CD4-positive, CD25-positive, alpha-beta regulatory T cell (primary cell): ENCODE data around the gene DOCK3. TPM values are rescaled to one million over a fixed set of nuclear protein-coding genes. Genes with fewer than 3 reads are reported as not detected.
A peak's percentile ranks its signal among the peaks of the same experiment; 100 is the strongest.

Source experiments
- ATAC-seq, 2 donors: fragments of 150-1000 bp; cut with Tn5 transposase; one replicate each; pipeline ENCODE4 v1.10.0; 2021; ENCODE audit warnings: low read depth in 2 of 2, moderate number of reproducible peaks in 2 of 2, moderate library complexity in 1 of 2
- DNase-seq, 3 donors: peaks; one replicate each; pipeline versions ENCODE4 v3.0.0 to v3.0.0-alpha.2; 2012 to 2022; ENCODE audit warnings: mixed read lengths in 1 of 3
- H3K27ac ChIP-seq: one replicate; pipeline ENCODE4 v1.7.0; 2013; ENCODE audit warnings: mild to moderate bottlenecking, low read length; ENCODE audit not compliant: insufficient read depth, poor library complexity, severe bottlenecking
- H3K27me3 ChIP-seq: one replicate; pipeline ENCODE4 v1.7.0; 2013; ENCODE audit warnings: low read length; ENCODE audit not compliant: control insufficient read depth, insufficient read depth
- H3K36me3 ChIP-seq: one replicate; pipeline ENCODE4 v1.7.0; 2013; ENCODE audit warnings: mild to moderate bottlenecking, low read length, moderate library complexity; ENCODE audit not compliant: control insufficient read depth, insufficient read depth
- H3K4me1 ChIP-seq: 2 replicates; pipeline ENCODE4 v1.7.0; 2013; ENCODE audit warnings: mild to moderate bottlenecking, low read length; ENCODE audit not compliant: insufficient read depth, control insufficient read depth, poor library complexity, severe bottlenecking
- H3K4me3 ChIP-seq: one replicate; pipeline ENCODE4 v1.7.0; 2013; ENCODE audit warnings: low read depth, mild to moderate bottlenecking, low read length, moderate library complexity
- H3K9me3 ChIP-seq, 2 experiments: 1 replicate in 1 of 2; 2 replicates in 1 of 2; pipeline ENCODE4 v1.7.0; 2013; ENCODE audit warnings: low read length in 2 of 2, mild to moderate bottlenecking in 1 of 2, moderate library complexity in 1 of 2; ENCODE audit not compliant: control insufficient read depth in 2 of 2
- H3K27ac Mint-ChIP-seq, 3 donors: one replicate each; pipeline ENCODE4 v1.8.0; 2020 to 2022; ENCODE audit warnings: mild to moderate bottlenecking in 3 of 3, mixed read lengths in 3 of 3, moderate library complexity in 2 of 3
- H3K27me3 Mint-ChIP-seq: one replicate; pipeline ENCODE4 v1.8.0; 2022; ENCODE audit warnings: mild to moderate bottlenecking, mixed read lengths
- H3K36me3 Mint-ChIP-seq: one replicate; pipeline ENCODE4 v1.8.0; 2020; ENCODE audit warnings: mixed read lengths
- H3K4me1 Mint-ChIP-seq, 4 donors: one replicate each; pipeline ENCODE4 v1.8.0; 2020 to 2022; ENCODE audit warnings: mixed read lengths in 4 of 4, mild to moderate bottlenecking in 1 of 4
- H3K4me3 Mint-ChIP-seq, 4 donors: one replicate each; pipeline ENCODE4 v1.8.0; 2020 to 2022; ENCODE audit warnings: mild to moderate bottlenecking in 4 of 4, mixed read lengths in 4 of 4, moderate library complexity in 3 of 4
- H3K9me3 Mint-ChIP-seq, 7 donors: one replicate each; pipeline ENCODE4 v1.8.0; 2020 to 2022; ENCODE audit warnings: mixed read lengths in 7 of 7, mild to moderate bottlenecking in 3 of 7, moderate library complexity in 2 of 7
- polyA plus RNA-seq, 4 donors: library from polyadenylated mRNA; unstranded; fragments of 300-500 nt; fragmentation: Illumina TruSeq; gene quantifications; one replicate each; pipeline ENCODE4 v1.2.3, GENCODE V29; 2021
- total RNA-seq: library from RNA; stranded (reverse); gene quantifications from one replicate; pipeline ENCODE4 v1.2.3, GENCODE V29; 2022

Gene DOCK3, protein sequence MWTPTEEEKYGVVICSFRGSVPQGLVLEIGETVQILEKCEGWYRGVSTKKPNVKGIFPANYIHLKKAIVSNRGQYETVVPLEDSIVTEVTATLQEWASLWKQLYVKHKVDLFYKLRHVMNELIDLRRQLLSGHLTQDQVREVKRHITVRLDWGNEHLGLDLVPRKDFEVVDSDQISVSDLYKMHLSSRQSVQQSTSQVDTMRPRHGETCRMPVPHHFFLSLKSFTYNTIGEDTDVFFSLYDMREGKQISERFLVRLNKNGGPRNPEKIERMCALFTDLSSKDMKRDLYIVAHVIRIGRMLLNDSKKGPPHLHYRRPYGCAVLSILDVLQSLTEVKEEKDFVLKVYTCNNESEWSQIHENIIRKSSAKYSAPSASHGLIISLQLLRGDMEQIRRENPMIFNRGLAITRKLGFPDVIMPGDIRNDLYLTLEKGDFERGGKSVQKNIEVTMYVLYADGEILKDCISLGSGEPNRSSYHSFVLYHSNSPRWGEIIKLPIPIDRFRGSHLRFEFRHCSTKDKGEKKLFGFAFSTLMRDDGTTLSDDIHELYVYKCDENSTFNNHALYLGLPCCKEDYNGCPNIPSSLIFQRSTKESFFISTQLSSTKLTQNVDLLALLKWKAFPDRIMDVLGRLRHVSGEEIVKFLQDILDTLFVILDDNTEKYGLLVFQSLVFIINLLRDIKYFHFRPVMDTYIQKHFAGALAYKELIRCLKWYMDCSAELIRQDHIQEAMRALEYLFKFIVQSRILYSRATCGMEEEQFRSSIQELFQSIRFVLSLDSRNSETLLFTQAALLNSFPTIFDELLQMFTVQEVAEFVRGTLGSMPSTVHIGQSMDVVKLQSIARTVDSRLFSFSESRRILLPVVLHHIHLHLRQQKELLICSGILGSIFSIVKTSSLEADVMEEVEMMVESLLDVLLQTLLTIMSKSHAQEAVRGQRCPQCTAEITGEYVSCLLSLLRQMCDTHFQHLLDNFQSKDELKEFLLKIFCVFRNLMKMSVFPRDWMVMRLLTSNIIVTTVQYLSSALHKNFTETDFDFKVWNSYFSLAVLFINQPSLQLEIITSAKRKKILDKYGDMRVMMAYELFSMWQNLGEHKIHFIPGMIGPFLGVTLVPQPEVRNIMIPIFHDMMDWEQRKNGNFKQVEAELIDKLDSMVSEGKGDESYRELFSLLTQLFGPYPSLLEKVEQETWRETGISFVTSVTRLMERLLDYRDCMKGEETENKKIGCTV (N-terminal part only)
- total RNA-seq, result 0.35 TPM
- under 1 TPM; 0.03 to 0.09 (median 0.07) TPM for polyA plus RNA-seq

GRCh38 chr3:50674349-50675178 is at the start of gene DOCK3:
TSS of gene DOCK3 (plus strand) at chr3:50674927. CDS start at chr3:50675264, 337 bp downstream.
- no peak within 1 kb of the TSS for H3K27ac ChIP-seq
- no peaks in the 10 kb centered on the region for H3K9me3 ChIP-seq
- peak within 1 kb of the TSS; percentile 37 for H3K4me3 ChIP-seq
- DNase-seq, result peak; percentile 33 to 66 (median 59)
- no peaks in the 10 kb centered on the region for H3K36me3 ChIP-seq
- peak within 1 kb of the TSS in 1 of 3 donors; percentile 53 for H3K27ac Mint-ChIP-seq
- peak; percentile 74 to 77 for ATAC-seq
- peaks cover 0 to 18% (median 7%) of the 10 kb centered on the region in 4 donors for H3K4me1 Mint-ChIP-seq
- H3K9me3 Mint-ChIP-seq, result no peaks in the 10 kb centered on the region
- peaks cover 56% of the 10 kb centered on the region for H3K27me3 Mint-ChIP-seq
- peak within 1 kb of the TSS; percentile 81 to 87 (median 84) for H3K4me3 Mint-ChIP-seq
- peaks cover 39% of the 10 kb centered on the region for H3K27me3 ChIP-seq
- H3K36me3 Mint-ChIP-seq, result no peaks in the 10 kb centered on the region
- peaks cover 6% of the 10 kb centered on the region for H3K4me1 ChIP-seq

DNA sequence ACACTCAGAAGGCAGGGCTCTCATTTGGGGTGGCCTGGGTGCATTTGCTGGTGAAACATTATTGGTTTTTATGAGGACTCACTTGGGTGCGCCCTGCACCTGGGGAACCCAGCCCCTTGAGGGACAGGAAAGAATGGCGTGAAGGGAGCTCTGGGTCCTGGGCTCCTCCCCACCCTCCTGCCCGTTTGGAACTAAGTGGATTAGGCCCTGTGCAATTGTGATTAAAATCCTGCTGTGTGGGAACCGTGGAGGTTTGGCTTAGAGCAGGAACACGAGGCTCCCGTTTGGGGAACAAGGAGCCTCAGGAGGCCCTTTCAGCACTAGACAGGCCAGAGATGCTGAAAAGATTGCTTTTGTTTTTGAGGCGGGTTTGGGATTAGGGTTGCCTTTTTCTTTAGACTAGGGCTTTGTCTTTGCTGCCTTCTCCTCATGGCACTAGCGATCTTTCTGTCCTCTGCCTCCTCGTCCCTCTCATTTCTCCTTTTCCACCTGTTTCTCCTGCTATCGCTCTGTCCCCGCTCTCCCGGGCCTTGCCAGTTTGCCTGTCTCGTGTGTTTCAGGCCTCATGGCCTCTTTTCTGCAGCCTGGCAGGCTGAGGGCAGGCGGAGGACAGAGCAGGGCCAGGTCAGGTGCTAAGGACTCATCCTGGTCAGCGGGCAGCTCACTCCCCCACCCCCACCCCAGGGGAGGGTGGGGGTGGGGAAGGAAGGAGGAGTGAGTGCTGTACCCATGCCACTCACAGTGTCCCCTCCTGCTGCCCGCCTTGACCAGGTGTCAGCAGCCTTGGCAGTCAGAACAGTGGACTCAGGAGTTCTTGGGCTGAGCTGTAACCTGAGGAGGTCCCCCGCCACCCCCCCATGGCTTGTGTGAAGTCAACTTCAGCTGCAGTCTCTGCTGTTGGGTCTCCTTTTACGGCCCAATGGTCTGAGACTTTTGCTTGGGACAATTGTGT is 49.2 kb upstream of the DOCK3 start:
- DNase-seq, result no peak
- H3K9me3 ChIP-seq, result no peaks in the 10 kb centered on the region
- ATAC-seq, result no peak
- Mint-ChIP-seq H3K27ac (peak overlapping the region; percentile 82 to 96 (median 87)), H3K4me3 (peak overlapping the region in 3 of 4 donors; percentile 8 to 82 (median 79)), H3K9me3 (no peaks in the 10 kb centered on the region), H3K27me3 (no peaks in the 10 kb centered on the region), H3K36me3 (peaks cover 22% of the 10 kb centered on the region), H3K4me1 (peaks cover 13 to 94% (median 71%) of the 10 kb centered on the region in 4 donors)
- H3K27me3 ChIP-seq, result no peaks in the 10 kb centered on the region
- no peak overlapping the region for H3K4me3 ChIP-seq
- peaks cover 8% of the 10 kb centered on the region for H3K36me3 ChIP-seq
- peak overlapping the region; percentile 68 for H3K27ac ChIP-seq
- peaks cover 92% of the 10 kb centered on the region for H3K4me1 ChIP-seq

DNA sequence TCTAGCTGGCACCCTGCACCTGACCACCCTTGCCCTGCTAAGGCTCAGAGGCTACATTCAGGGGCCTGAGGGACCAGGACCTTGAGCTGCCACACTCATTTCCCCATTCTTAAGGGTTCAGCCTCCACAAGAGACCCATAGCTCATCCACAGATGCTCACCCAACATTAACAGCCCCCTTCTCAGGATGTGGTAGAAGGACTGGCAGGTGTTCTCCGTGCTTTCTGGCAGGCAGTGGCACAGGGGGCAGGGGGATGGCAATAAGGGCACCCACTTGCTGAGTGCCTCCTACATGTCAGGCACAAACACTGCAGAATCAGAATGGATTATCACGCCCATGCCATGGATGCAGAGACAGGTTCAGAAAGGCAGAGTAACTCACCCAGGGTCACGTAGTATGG is 48.3 kb upstream of the DOCK3 start:
- Histone ChIP-seq H3K4me3 (no peak overlapping the region), H3K4me1 (peaks cover 93% of the 10 kb centered on the region), H3K27ac (no peak overlapping the region), H3K36me3 (peaks cover 11% of the 10 kb centered on the region), H3K27me3 (no peaks in the 10 kb centered on the region), H3K9me3 (no peaks in the 10 kb centered on the region)
- ATAC-seq (no peak), DNase-seq (peak in 1 of 3 donors; percentile 12)
- peak overlapping the region in 2 of 3 donors; percentile 71 to 84 for H3K27ac Mint-ChIP-seq
- H3K36me3 Mint-ChIP-seq, result peaks cover 22% of the 10 kb centered on the region
- no peaks in the 10 kb centered on the region for H3K27me3 Mint-ChIP-seq
- H3K9me3 Mint-ChIP-seq, result no peaks in the 10 kb centered on the region
- H3K4me3 Mint-ChIP-seq, result peak overlapping the region in 3 of 4 donors; percentile 48
- peaks cover 15 to 96% (median 70%) of the 10 kb centered on the region in 4 donors for H3K4me1 Mint-ChIP-seq

DNA sequence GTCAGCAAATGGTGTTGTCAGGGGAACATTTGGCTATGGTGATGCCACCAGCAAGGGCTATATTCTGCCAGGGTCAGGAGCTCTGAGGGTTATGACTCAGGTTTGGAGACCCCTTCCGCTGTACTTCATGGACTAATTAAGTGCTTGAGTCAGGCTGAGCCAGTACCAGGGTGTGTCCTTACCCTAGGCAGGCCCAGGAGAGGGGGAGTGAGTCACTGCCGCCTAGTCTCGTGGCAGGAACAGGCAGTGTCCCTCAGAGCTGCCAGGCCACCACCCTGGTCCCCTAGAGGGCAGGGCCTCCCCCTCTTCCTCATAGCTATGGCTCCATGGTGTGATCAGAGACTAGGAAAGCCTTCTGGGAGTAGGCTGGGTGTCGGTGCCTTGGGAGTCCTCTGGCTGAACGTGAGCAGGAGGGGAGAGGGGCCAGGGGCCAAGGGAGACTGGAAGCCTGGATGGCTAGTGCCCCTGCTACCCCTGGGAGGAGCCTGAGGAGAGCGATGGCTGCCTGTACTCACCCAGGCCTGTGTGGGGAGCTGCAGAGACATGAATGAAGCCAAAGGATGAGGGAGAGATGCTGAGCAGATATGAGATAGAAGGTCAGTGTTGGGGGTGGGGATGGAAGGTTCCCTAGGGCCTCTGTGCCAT is 47.2 kb upstream of the DOCK3 start:
- peak overlapping the region in 3 of 4 donors; percentile 19 to 86 (median 24) for H3K4me3 Mint-ChIP-seq
- peaks cover 6% of the 10 kb centered on the region for H3K36me3 ChIP-seq
- no peak overlapping the region for H3K4me3 ChIP-seq
- H3K4me1 Mint-ChIP-seq, result peaks cover 21 to 97% (median 77%) of the 10 kb centered on the region in 4 donors
- H3K36me3 Mint-ChIP-seq, result peaks cover 18% of the 10 kb centered on the region
- H3K9me3 Mint-ChIP-seq, result no peaks in the 10 kb centered on the region
- DNase-seq, result no peak
- peak in 1 of 2 donors; percentile 43 for ATAC-seq
- no peaks in the 10 kb centered on the region for H3K27me3 Mint-ChIP-seq
- no peaks in the 10 kb centered on the region for H3K27me3 ChIP-seq
- H3K4me1 ChIP-seq, result peaks cover 96% of the 10 kb centered on the region
- H3K27ac ChIP-seq, result no peak overlapping the region
- H3K9me3 ChIP-seq, result no peaks in the 10 kb centered on the region
- peak overlapping the region; percentile 35 to 83 (median 81) for H3K27ac Mint-ChIP-seq

DNA sequence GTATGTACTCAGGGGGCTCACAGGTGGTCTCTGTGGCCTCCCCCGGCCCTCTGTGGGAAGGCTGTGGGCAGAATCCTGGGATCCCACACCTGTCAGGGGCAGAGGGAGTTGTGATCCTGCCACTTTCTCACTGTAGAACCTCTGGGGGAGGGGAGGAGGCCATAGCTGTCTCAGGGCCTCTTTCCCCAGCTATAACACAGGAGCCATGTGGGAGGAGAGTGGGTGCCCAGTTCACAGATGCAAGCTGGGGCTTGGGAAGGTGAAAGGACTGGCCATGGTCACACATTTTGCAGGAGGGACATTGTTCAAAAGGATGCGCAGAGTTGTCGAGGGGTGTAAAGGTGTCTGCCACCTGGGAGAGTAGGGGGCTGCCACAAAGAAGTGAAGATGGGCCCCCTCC is 46.1 kb upstream of the DOCK3 start:
- H3K36me3 ChIP-seq, result peaks cover 2% of the 10 kb centered on the region
- Mint-ChIP-seq H3K4me1 (peaks cover 30 to 97% (median 78%) of the 10 kb centered on the region in 4 donors), H3K27ac (peak overlapping the region in 2 of 3 donors; percentile 54 to 83), H3K9me3 (no peaks in the 10 kb centered on the region), H3K27me3 (no peaks in the 10 kb centered on the region), H3K36me3 (peaks cover 19% of the 10 kb centered on the region), H3K4me3 (no peak overlapping the region)
- H3K4me1 ChIP-seq, result peaks cover 93% of the 10 kb centered on the region
- no peaks in the 10 kb centered on the region for H3K27me3 ChIP-seq
- DNase-seq (no peak), ATAC-seq (no peak)
- H3K9me3 ChIP-seq, result no peaks in the 10 kb centered on the region
- no peak overlapping the region for H3K4me3 ChIP-seq
- H3K27ac ChIP-seq, result no peak overlapping the region

DNA sequence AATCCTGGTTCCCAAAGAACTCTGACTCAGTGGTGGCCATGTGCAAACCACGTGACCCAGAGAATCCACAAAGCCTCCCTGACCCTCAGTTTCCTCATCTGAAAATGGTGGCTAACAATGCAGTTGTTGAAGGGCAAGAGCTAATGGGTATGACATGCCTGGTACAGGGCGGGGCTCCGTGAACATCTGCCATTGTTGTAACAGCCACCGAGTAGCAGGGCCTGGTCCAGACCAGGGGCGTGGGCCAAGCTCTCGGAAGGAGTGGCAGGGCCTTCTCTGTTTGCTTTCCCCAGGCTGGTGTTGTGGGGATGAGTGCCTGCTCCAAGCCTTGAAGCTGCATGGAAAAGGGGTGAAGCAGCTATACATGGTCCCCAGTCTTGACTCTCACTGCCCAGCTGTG is 44.3 kb upstream of the DOCK3 start:
- Histone ChIP-seq H3K27me3 (no peaks in the 10 kb centered on the region), H3K4me3 (no peak overlapping the region), H3K36me3 (peaks cover 2% of the 10 kb centered on the region), H3K9me3 (no peaks in the 10 kb centered on the region), H3K4me1 (peaks cover 81% of the 10 kb centered on the region), H3K27ac (peak overlapping the region; percentile 34)
- H3K27ac Mint-ChIP-seq, result peak overlapping the region in 2 of 3 donors; percentile 81 to 92
- peak overlapping the region in 2 of 4 donors; percentile 19 to 31 for H3K4me3 Mint-ChIP-seq
- peaks cover 17% of the 10 kb centered on the region for H3K36me3 Mint-ChIP-seq
- H3K27me3 Mint-ChIP-seq, result no peaks in the 10 kb centered on the region
- ATAC-seq (no peak), DNase-seq (no peak)
- H3K9me3 Mint-ChIP-seq, result no peaks in the 10 kb centered on the region
- peaks cover 26 to 92% (median 69%) of the 10 kb centered on the region in 4 donors for H3K4me1 Mint-ChIP-seq
